Activated naive CD8-positive, alpha-beta T cell (primary cell): ENCODE measurements around the gene FAM170B.

Source experiments
- H3K27ac Mint-ChIP-seq: one replicate; pipeline ENCODE4 v1.8.0; 2021; ENCODE audit warnings: mixed read lengths
- H3K27me3 Mint-ChIP-seq: one replicate; pipeline ENCODE4 v1.8.0; 2021; ENCODE audit warnings: mixed read lengths
- H3K36me3 Mint-ChIP-seq: one replicate; pipeline ENCODE4 v1.8.0; 2021; ENCODE audit warnings: mixed read lengths
- H3K4me1 Mint-ChIP-seq: one replicate; pipeline ENCODE4 v1.8.0; 2021; ENCODE audit warnings: low read depth, mixed read lengths
- H3K4me3 Mint-ChIP-seq: one replicate; pipeline ENCODE4 v1.8.0; 2021; ENCODE audit warnings: mild to moderate bottlenecking, mixed read lengths
- H3K9me3 Mint-ChIP-seq: one replicate; pipeline ENCODE4 v1.8.0; 2021; ENCODE audit warnings: low read depth, mixed read lengths

FAM170B gene

DNA sequence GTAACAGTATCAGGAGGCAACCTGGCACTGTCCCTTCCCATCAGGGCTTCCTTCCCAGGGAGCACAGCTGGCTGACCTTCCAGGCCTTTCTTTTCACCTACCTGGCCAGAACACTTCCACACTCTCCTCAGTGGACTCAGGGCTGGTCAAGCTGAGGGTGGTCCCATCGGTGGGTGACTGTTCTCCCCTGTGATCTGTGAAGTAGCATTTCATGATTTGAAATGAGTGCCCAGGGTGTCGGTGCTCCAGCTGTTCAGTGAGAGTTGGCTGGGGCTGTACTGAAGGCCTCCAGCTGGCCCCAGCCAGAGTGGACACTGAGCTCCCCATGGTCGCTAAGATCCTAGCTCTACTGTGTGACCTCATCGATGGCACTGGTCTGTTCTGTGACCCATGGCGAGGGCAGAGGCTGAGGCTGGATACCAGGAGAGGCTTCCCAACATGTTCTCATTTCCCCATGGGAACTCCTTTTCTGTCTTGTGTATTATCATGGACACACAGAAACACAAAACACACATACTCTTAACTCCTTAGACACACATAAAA lies at the start of gene FAM170B:
Gene FAM170B (minus strand): TSS at position 316 of the 543 bp plus-strand sequence. CDS start 103 bp downstream, at position 213.
- Mint-ChIP-seq H3K4me1 (no peaks in the 10 kb centered on the region), H3K27me3 (peaks cover 15% of the 10 kb centered on the region), H3K9me3 (no peaks in the 10 kb centered on the region), H3K36me3 (no peaks in the 10 kb centered on the region), H3K4me3 (no peak within 1 kb of the TSS), H3K27ac (no peak within 1 kb of the TSS)

DNA sequence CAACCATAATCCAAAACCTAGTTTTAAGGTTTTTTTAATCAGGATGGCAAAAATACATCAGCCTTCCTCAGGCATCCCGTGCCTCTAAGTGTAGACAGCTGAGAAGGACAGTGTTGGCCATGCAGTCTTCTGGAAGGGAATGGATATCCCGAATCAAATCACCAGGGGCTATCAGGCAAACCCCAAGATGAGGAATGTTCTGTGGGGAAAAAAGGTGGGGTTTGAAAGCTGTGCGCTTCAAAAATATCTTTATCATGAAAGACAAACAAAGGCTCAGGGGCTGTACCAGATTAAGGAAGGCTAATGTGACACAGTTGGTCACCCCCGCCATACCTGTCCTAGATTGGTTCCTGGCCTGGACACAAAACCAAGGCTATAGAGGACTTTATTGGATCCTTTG lies 49.0 kb upstream of the FAM170B start:
- Mint-ChIP-seq H3K4me1 (peaks cover 28% of the 10 kb centered on the region), H3K27me3 (no peaks in the 10 kb centered on the region), H3K36me3 (no peaks in the 10 kb centered on the region), H3K9me3 (no peaks in the 10 kb centered on the region), H3K4me3 (no peak overlapping the region), H3K27ac (no peak overlapping the region)

DNA sequence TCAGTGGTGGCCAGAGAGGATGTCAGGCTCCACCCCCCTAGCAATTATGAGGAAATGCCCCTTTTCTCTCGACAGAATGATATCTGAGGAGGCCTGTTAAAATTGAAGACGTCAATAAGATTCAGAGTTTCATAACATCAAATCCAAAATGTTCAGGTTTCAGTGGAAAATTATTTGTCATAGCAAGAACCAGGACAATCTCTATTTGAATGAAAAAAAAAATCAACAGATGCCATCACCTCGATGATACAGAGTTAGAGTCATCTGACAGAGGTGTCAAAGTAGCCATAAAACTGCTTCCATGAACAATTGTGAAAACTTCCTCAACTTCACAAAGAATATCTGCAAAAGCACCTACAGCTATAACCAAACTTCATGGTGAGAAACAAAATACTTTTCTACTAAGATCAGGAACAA lies 46.6 kb upstream of the FAM170B start:
- Mint-ChIP-seq H3K36me3 (no peaks in the 10 kb centered on the region), H3K9me3 (no peaks in the 10 kb centered on the region), H3K27ac (peak overlapping the region; percentile 72), H3K4me3 (peak overlapping the region; percentile 21), H3K27me3 (no peaks in the 10 kb centered on the region), H3K4me1 (peaks cover 33% of the 10 kb centered on the region)

DNA sequence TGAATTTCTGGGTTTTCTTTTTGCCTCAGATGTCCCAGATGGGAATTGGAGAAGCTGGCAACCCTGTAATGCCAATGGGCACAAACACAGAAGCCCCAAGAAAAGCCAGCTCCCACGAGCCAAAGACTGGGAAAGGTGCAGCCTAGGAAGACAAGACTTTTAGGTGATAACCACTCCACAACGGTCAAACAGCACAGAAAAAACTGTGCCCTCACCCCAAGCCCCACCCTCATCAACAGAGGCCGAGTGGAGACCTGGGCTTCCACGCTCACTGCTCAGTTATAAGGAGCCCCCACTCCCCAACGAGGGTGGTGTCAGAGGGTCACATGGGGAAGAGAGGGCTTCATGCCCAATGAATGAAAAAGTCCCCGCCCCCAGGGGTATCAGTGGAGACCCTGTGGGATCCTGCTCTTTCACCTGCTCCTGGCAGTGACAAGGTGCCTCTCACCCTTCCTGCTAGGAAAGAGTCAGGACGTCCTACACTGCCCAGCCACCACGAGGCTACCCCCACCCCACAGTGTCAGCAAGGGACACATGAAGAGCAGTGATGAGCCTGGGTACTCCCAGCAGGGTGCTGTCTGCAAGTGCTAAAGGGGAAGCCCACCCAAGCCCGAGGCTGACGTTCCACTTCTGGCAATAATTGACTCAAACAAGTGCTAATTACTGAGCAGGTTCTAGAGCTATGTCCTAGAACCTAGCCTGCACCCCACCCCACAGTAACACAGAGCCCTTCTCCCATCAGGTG lies 46.0 kb upstream of the FAM170B start:
- Mint-ChIP-seq H3K36me3 (no peaks in the 10 kb centered on the region), H3K4me3 (peak overlapping the region; percentile 21), H3K4me1 (peaks cover 33% of the 10 kb centered on the region), H3K27me3 (no peaks in the 10 kb centered on the region), H3K9me3 (no peaks in the 10 kb centered on the region), H3K27ac (peak overlapping the region; percentile 72)

DNA sequence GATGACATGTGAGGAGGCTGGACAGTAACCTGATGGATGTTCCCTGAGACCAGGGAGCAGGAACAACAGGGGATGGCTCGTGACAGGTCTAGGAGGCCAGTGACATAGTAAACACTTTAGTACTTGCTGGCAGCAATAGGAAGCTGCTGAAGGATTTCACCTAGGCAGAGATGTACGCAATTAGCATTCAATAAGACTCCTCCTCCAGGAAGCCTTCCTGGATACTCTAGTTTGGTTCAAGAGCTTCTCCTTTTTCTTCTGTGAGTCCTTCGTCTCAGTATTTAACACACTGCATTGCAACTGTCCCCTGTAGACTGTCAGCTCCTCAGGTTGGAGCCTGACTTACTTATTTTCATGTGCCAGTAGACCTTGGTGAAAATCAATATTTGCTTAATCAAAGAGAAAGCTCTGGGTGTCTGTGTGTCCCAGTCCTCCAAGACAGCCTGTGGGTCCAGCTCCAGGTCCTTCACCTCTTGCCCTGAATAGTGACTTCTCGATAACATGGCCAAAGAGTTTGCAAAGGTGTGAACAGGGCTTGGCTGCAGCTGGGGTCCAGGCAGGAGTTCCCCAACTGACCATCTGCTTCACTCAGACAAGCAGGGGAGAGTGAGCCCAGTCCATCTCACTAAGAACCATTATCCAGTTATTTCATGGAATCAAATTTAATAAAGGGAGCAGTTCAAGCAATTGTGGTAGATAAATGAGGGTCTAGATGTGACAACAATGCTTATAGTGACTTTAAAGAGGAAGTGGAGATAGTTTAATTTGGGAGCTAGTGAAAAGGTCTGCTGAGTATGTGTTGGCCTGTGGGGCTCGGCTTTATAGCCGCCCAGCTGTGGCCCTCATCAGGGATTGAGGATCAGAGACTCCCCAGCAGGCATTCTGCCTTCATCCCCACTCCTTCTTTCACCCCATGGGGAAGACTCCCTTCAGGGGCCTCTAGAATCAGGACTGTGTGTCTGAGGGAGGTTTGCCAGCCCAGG lies 45.0 kb upstream of the FAM170B start:
- Mint-ChIP-seq H3K27ac (no peak overlapping the region), H3K4me1 (peaks cover 22% of the 10 kb centered on the region), H3K9me3 (no peaks in the 10 kb centered on the region), H3K27me3 (no peaks in the 10 kb centered on the region), H3K4me3 (no peak overlapping the region), H3K36me3 (no peaks in the 10 kb centered on the region)

DNA sequence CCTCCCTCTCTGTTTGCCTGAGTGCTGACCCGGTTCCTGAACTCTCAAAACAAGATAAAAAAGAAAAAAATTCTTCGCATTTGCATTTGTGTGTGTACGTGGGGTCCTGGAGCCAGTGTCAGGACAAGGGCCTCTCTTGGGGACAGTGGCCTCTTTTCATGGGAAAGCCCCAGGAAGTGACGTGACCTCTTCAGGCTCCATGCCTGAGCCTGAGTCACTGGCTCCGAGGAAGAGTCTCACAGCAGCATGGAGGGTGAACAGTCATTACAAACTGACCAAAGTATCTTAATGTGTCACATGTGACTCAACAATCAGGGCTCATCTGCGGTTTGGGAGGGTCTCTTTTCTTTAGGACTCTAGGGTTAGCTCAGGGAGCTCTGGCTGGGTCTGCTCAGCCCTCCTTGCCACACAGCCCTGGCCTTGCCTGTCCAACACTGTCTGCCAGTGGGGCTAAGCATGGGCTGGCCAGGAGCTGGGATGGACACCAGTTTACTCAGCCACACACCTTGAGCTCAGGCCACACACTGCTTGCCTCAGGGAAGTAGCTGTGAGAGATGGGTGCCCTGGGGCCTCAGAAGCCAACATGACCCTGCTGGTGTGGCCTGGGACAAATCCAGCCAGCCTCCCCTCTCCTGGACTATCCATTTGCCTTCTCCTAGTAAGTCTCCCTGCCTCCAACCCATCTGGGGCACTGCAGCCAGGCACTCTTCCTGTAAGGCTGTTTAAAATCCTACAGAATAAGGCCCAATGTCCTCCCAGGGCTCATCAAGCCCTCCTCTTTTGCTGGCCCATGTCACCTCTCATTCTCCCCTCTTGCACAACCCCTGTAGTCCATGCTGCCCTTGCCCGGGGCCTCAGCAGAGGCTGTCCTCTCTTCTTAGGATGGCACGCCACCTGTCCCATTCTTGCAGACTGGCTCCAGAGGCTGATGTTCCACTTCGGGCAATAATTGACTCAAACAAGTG lies 43.9 kb upstream of the FAM170B start:
- peaks cover 16% of the 10 kb centered on the region for H3K4me1 Mint-ChIP-seq
- no peaks in the 10 kb centered on the region for H3K9me3 Mint-ChIP-seq
- no peaks in the 10 kb centered on the region for H3K27me3 Mint-ChIP-seq
- H3K27ac Mint-ChIP-seq = peak overlapping the region; percentile 88
- H3K36me3 Mint-ChIP-seq = no peaks in the 10 kb centered on the region
- peak overlapping the region; percentile 72 for H3K4me3 Mint-ChIP-seq

DNA sequence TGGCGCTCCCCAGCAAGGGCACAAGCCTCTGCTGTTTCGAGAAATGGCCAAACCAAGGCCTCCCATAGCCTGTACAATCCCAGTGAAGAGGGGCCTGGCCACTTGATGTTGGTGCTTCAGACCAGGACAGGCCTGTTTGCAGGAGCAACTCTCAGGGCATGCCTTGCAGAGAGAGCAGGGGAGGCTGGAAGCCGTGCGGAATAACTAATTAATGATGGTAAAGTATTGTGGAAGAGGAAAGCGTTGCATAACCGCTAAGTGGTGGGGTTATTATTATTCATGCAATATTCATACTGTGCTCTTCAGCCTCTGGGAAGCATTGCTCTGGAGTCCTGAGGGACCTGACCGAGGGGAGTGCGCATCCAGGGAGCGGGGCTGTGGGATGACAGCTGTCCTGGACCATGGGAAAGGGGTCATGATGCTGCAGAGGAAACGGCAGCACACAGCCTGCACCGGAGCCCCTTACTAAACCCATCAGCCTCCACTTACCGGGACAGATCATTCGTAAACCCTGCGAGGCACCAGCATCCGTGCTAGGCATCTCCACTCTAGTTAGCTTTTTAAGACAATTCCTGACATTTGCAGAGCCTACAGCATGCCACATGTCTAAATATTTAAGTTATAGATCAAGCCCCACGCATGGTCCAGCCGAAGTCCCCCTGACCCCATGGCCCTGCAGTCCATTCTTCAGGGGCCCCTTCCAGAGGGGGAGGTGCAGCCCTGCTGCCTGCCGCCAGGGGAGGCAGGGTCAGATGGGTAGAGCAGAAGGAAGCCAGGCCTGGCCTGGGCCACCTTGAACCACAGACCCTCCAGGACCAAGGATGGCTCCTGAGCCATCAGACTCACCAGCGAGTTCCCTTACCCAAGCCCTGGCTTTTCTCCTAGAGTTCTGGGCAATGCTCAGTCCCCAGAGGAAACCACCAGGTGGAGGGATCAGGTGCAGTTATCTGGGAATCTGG lies 42.8 kb upstream of the FAM170B start:
- peak overlapping the region; percentile 88 for H3K27ac Mint-ChIP-seq
- H3K4me1 Mint-ChIP-seq = peaks cover 12% of the 10 kb centered on the region
- no peaks in the 10 kb centered on the region for H3K27me3 Mint-ChIP-seq
- H3K4me3 Mint-ChIP-seq = no peak overlapping the region
- no peaks in the 10 kb centered on the region for H3K36me3 Mint-ChIP-seq
- H3K9me3 Mint-ChIP-seq = no peaks in the 10 kb centered on the region

DNA sequence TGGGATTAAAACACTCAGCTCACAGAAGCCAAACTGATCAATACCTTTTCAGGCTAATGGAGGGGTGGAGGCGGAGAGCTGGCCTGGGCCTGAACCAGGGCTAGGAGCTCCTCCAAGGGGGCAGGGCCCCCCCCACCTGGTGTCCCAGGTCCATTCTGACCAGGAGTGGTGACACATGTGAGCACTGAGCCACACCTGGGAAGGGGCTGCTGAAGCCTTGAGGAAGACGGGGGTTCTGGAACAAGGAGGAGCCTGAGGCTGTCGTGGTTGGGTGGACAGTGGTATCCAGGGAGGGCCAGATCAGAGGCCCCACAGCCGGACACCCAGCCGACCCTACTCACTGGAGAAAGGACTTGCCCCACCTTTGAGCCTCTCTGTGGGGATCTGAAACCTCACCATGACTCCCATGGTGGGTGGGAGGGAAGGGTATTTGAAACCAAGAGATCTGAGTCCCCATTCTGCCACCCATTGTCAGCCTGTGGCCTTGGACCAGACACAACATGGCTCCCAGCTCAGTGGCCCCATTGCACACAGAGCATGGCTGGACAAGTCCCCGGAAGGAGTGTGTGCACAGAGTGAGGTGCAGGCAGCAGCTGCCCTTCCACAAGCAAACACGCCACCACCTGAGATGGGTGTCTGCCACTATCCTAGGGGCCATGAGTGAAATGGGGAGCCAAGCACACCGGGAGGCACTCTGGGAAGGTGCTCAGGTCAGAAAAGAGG lies 41.9 kb upstream of the FAM170B start:
- Mint-ChIP-seq H3K9me3 (no peaks in the 10 kb centered on the region), H3K36me3 (no peaks in the 10 kb centered on the region), H3K27me3 (no peaks in the 10 kb centered on the region), H3K4me3 (no peak overlapping the region), H3K27ac (no peak overlapping the region), H3K4me1 (peaks cover 11% of the 10 kb centered on the region)

DNA sequence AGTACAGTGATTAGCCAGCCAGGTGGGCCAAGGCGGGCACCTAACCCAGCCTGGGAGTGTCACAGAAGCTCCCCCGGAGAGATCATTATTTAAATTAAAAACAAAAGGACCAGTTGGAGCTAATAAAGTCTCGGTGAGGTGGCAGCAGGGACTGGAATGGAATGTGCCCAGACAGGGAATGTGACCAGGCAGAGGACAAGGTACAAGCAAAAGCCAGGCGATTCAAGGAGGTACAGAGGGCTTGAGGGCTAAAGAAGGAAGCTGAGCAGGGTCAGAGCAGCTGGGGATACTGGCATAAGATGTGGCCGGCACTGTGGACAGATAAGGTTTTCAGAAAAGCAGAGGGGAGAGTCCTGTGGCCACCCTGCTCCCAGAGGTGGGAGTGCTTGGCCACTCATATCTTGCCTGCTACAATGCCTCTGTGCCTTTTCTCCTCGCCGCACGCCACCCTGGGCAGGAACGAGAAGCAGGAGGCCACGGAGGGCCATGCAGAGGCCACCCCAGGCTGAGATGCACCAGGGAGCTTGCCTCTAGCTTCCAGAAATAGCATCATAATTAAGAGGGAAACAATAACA lies 41.2 kb upstream of the FAM170B start:
- H3K27ac Mint-ChIP-seq = no peak overlapping the region
- no peaks in the 10 kb centered on the region for H3K9me3 Mint-ChIP-seq
- no peak overlapping the region for H3K4me3 Mint-ChIP-seq
- no peaks in the 10 kb centered on the region for H3K27me3 Mint-ChIP-seq
- peaks cover 5% of the 10 kb centered on the region for H3K4me1 Mint-ChIP-seq
- no peaks in the 10 kb centered on the region for H3K36me3 Mint-ChIP-seq

DNA sequence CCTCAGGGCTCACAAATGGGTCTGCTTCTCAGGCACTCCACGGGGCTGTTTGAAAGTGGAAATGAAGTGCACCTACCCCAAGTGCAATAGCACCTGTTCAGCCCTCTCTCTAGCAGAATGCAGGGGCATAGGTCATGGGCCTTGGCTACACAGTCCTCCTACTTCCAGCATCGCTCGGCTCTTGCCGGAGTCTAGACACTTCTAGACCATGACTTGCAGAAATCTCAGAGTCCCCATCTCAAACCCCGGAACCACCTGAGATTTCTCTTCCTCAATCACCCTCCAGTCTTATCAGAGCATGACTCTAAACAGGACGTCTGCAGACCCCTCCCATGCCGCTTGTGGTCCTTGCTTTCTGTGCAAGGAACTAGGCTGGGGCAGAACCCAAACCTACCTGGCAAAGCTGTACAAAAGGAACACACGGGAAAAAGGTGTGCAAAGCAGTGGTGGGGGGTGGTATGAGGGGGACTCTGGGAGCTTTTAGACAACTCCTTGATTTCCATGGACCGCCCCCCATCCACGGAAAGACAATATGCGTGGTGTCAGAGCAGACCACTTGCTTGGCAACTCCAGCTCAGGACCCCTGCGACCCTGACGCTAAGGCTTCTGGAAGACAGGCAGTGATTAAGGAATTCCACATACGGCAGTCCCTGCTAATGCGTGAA lies 40.6 kb upstream of the FAM170B start:
- Mint-ChIP-seq H3K4me1 (peaks cover 5% of the 10 kb centered on the region), H3K27me3 (no peaks in the 10 kb centered on the region), H3K36me3 (no peaks in the 10 kb centered on the region), H3K4me3 (no peak overlapping the region), H3K27ac (no peak overlapping the region), H3K9me3 (no peaks in the 10 kb centered on the region)

DNA sequence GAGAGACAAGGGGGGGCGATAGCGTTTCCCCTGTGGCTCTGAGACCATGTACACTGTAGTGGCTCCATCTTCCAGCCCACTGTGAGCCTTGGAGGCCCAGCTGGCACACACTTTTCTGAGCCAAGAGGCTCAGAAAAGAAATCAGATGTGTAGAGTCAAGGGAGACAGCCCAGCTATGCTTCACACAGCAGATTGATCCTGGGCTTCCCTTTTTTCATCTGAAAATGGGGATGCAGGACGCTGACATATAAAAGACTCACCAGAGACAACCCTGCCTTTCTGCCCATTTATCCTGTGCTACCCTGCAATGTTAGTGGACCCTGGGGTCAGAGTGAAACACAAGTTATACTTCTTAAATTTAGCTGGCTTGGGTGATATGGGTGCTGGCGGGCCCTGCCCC lies 40.0 kb upstream of the FAM170B start:
- no peaks in the 10 kb centered on the region for H3K36me3 Mint-ChIP-seq
- no peak overlapping the region for H3K27ac Mint-ChIP-seq
- no peaks in the 10 kb centered on the region for H3K9me3 Mint-ChIP-seq
- no peak overlapping the region for H3K4me3 Mint-ChIP-seq
- H3K4me1 Mint-ChIP-seq = peaks cover 5% of the 10 kb centered on the region
- H3K27me3 Mint-ChIP-seq = no peaks in the 10 kb centered on the region

DNA sequence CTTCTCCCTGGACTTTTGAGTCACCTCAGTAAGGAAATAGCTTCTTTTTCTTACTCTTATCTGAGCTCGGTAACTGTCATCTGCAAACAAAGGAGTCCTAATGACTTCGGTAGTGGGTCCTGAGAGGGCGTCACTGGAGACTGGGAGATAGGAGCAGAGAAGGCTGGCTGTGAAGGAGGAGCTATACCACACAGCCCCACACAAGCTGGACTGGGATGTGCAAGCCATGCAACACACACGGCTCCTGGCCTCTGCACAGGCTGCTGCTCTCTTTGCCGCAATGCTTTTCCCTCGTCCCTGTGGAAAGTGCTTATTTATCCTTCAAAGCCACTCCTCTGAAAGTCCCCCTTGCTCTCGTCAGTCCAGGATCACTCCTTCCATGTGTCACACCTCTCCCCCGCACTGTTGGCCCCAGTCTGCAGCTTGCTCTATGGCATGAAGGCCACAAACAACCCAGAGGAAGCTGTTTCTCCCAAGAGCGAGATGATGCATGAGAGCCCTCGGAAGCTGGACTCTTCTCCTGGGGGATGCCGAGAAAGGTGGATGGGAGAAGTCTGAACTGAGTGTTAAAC lies 39.5 kb upstream of the FAM170B start:
- peaks cover 5% of the 10 kb centered on the region for H3K4me1 Mint-ChIP-seq
- H3K27me3 Mint-ChIP-seq = no peaks in the 10 kb centered on the region
- H3K4me3 Mint-ChIP-seq = no peak overlapping the region
- no peaks in the 10 kb centered on the region for H3K36me3 Mint-ChIP-seq
- no peak overlapping the region for H3K27ac Mint-ChIP-seq
- H3K9me3 Mint-ChIP-seq = no peaks in the 10 kb centered on the region
